KOPT-K1 (cell line): Measurements from ENCODE around the gene TTC39B.
A peak's percentile ranks its signal among the peaks of the same experiment; 100 is the strongest.

ENCODE experiments used
- H3K27ac ChIP-seq: fragments of 200-600 bp; sonication (generic); 2 replicates; pipeline ENCODE4 v1.5.1; 2016; ENCODE audit warnings: antibody characterized with exemption, mild to moderate bottlenecking, low read depth, low read length; ENCODE audit not compliant: poor library complexity, severe bottlenecking
- H3K36me3 ChIP-seq: fragments of 200-600 bp; sonication (generic); 2 replicates; pipeline ENCODE4 v1.5.1; 2017; ENCODE audit warnings: antibody characterized with exemption, mild to moderate bottlenecking, low read length, moderate library complexity; ENCODE audit not compliant: insufficient read depth
- H3K9me3 ChIP-seq: fragments of 200-600 bp; sonication (generic); 2 replicates; pipeline ENCODE4 v1.5.1; 2017; ENCODE audit warnings: antibody characterized with exemption, low read length, mild to moderate bottlenecking; ENCODE audit not compliant: insufficient read depth, poor library complexity, severe bottlenecking

The TTC39B gene

GRCh38 chr9:15311607-15312006 lies 4.6 kb upstream of the TTC39B start:
- peaks cover 4% of the 10 kb centered on the region for H3K9me3 ChIP-seq
- no peak overlapping the region for H3K27ac ChIP-seq
- H3K36me3 ChIP-seq, result no peaks in the 10 kb centered on the region

DNA sequence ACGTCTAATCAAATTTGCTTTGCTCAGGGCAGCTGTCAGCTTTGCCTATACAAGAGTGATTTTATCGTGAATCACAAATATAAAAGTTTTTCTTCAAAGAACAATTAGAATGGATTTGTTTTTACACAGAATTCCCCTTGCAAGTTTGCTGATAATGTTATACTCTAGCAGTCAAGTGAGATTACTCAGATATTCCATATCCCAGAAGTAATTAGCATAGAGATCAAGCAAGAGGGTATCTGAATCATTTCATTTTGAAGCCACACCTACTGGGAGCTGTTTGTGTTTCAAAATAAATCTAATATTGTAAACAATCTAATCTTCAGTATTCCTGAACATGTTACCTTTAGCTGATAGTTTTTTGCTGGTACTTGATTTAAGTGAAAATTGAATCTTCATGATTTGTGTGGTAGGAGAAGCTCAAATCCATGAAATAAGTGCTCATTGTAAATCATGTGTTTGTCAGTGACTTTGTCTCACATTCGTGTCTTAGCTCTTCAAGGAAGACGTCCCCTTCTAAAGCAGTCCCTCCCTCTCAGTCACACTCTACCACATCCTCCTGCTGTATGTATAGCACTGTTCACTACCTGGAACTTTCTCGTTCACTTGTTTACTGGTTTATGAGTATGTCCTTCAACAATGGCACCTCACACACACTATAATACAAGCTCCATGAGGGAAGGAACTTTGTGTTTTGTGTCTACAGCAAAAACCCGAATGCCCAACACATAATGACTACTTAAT lies 3.3 kb upstream of the TTC39B start:
- Histone ChIP-seq H3K27ac (peak overlapping the region; percentile 15), H3K36me3 (no peaks in the 10 kb centered on the region), H3K9me3 (peaks cover 4% of the 10 kb centered on the region)

- Histone ChIP-seq H3K27ac (no peak overlapping the region), H3K9me3 (peaks cover 1% of the 10 kb centered on the region), H3K36me3 (no peaks in the 10 kb centered on the region)
Observed at GRCh38 chr9:15308511-15308910, 1.5 kb upstream of the TTC39B start.

DNA sequence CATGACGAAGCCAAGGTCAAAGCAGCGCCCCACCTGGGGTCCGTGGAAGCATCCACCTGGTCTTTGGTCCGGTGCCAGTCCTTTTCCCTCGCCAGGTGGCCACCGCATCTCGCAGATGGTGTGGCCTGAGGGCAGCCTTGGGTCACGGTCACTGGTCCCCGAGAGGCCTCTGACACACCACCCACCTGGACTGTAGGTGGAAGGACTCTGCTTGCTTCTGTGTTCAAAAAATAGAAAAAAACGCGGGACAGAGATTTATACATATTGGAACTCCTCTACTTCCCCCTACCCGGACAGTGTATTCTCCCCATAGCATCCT lies 466 bp upstream of the TTC39B start:
- H3K9me3 ChIP-seq, result no peaks in the 10 kb centered on the region
- H3K36me3 ChIP-seq, result no peaks in the 10 kb centered on the region
- H3K27ac ChIP-seq, result peak overlapping the region; percentile 76

- Histone ChIP-seq H3K36me3 (no peaks in the 10 kb centered on the region), H3K9me3 (no peaks in the 10 kb centered on the region), H3K27ac (peak overlapping the region; percentile 76)
Observed at GRCh38 chr9:15306068-15306756, 804 bp downstream of the TTC39B start.

DNA sequence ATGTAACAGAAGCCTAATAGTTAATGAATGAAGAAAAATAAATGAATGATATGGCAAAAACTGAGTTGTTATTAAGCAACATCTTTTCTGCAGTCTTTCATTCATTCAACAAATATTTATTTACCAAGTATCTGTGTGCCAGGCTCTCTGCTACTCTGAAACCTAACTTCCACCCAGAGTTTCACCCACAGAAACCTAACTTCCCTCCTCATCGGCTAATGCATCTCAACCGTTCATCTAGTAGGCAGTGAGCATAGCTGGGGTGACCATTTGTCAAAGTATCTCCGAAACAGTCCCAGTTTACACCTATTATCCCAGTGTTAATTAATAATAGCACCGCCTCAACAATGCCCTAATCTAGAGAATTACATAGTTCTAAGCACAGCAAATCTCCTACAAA lies 1.5 kb downstream of the TTC39B start:
- no peaks in the 10 kb centered on the region for H3K9me3 ChIP-seq
- H3K36me3 ChIP-seq, result no peaks in the 10 kb centered on the region
- peak overlapping the region; percentile 76 for H3K27ac ChIP-seq

- H3K27ac ChIP-seq, result no peak overlapping the region
- H3K36me3 ChIP-seq, result no peaks in the 10 kb centered on the region
- H3K9me3 ChIP-seq, result no peaks in the 10 kb centered on the region
Observed at GRCh38 chr9:15304632-15305031, 2.4 kb downstream of the TTC39B start.

GRCh38 chr9:15300218-15300617 lies 6.8 kb downstream of the TTC39B start:
- Histone ChIP-seq H3K27ac (peak overlapping the region; percentile 97), H3K9me3 (peaks cover 12% of the 10 kb centered on the region), H3K36me3 (no peaks in the 10 kb centered on the region)

- Histone ChIP-seq H3K27ac (peak overlapping the region; percentile 97), H3K36me3 (no peaks in the 10 kb centered on the region), H3K9me3 (peaks cover 12% of the 10 kb centered on the region)
Observed at GRCh38 chr9:15299374-15299939, 7.6 kb downstream of the TTC39B start.

DNA sequence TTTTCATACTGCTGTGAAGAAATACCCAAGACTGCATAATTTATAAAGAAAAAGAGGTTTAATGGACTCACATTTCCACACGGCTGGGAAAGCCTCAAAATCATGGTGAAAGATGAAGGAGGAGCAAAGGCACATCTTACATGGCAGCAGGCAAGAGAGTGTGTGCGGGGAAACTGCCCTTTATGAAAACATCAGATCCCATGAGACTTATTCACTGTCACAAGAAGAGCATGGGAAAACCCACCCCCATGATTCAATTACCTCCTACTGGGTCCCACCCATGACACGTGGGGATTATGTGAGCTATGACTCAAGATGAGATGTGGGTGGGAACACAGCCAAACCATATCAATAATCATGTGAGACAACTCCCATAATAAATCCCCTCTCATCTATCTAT lies 8.7 kb downstream of the TTC39B start:
- Histone ChIP-seq H3K27ac (peak overlapping the region; percentile 97), H3K36me3 (no peaks in the 10 kb centered on the region), H3K9me3 (peaks cover 12% of the 10 kb centered on the region)

- H3K27ac ChIP-seq, result peak overlapping the region; percentile 97
- peaks cover 15% of the 10 kb centered on the region for H3K9me3 ChIP-seq
- H3K36me3 ChIP-seq, result no peaks in the 10 kb centered on the region
Observed at GRCh38 chr9:15295761-15296405, 11.1 kb downstream of the TTC39B start.

- Histone ChIP-seq H3K27ac (peak overlapping the region; percentile 97), H3K9me3 (peaks cover 20% of the 10 kb centered on the region)
Observed at GRCh38 chr9:15294604-15295003, 12.4 kb downstream of the TTC39B start.

GRCh38 chr9:15293804-15294316 lies 13.2 kb downstream of the TTC39B start:
- H3K36me3 ChIP-seq, result no peaks in the 10 kb centered on the region
- H3K27ac ChIP-seq, result peak overlapping the region; percentile 97
- H3K9me3 ChIP-seq, result peaks cover 20% of the 10 kb centered on the region

More at GRCh38 chr9:15294604-15295003, 12.4 kb downstream of the TTC39B start:
- H3K36me3 ChIP-seq, result no peaks in the 10 kb centered on the region

DNA sequence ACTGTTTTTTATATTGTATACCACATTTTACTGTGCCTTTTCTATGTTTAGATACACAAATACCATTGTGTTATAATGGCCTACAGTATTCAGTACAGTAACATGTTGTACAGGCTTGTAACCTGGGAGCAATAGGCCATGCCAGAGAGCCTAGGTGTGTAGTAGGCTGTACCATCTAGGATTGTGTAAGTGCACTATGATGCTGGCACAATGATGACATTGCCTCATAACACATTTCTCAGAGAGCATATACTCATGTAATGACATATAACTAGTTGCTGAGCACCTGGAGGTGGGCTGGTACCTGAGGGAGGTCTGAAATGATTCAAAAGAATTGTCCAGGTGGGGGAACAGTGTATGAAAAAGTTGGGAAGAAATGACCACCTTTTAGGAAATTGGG lies 13.9 kb downstream of the TTC39B start:
- peak overlapping the region; percentile 97 for H3K27ac ChIP-seq
- H3K9me3 ChIP-seq, result peaks cover 19% of the 10 kb centered on the region
- no peaks in the 10 kb centered on the region for H3K36me3 ChIP-seq

- no peak overlapping the region for H3K27ac ChIP-seq
- H3K36me3 ChIP-seq, result no peaks in the 10 kb centered on the region
- H3K9me3 ChIP-seq, result peaks cover 13% of the 10 kb centered on the region
Observed at GRCh38 chr9:15289603-15290002, 17.4 kb downstream of the TTC39B start.
